Ovary (tissue), 10 donors: Measurements from ENCODE around the gene TRIM37. TPM values are rescaled to one million over a fixed set of nuclear protein-coding genes. Genes with fewer than 3 reads are reported as not detected.

Experiments used
- DNase-seq, 5 donors: peaks; one replicate each; pipeline ENCODE4 v3.0.0-alpha.2; 2019 to 2020
- H3K27ac ChIP-seq, 2 donors: fragments of 200-600 bp; one replicate each; pipeline versions ENCODE4 v1.5.1 to v1.8.0; 2019 to 2022
- H3K27me3 ChIP-seq: fragments of 200-600 bp; one replicate; pipeline ENCODE4 v1.8.0; 2022
- H3K36me3 ChIP-seq: fragments of 200-600 bp; sonication (generic); one replicate; pipeline ENCODE4 v1.5.1; 2019
- H3K4me1 ChIP-seq: one replicate; pipeline ENCODE4 v1.8.1; 2013; ENCODE audit warnings: mild to moderate bottlenecking, moderate library complexity; ENCODE audit not compliant: insufficient read depth
- H3K4me3 ChIP-seq: fragments of 200-600 bp; sonication (generic); one replicate; pipeline ENCODE4 v1.5.1; 2017
- H3K9me3 ChIP-seq, 2 donors: fragments of 200-600 bp in 1 of 2; sonication (generic) in 1 of 2; one replicate each; pipeline versions ENCODE4 v1.5.1 to v1.8.1; 2013 to 2019; ENCODE audit warnings: mild to moderate bottlenecking in 1 of 2, moderate library complexity in 1 of 2
- CTCF ChIP-seq, 3 donors: fragments of 450-650 bp in 2 of 3; fragments of 200-600 bp in 1 of 3; IDR thresholded peaks; one replicate each; pipeline versions ENCODE4 v1.5.1 to v1.8.0; 2016 to 2022; ENCODE audit warnings: antibody characterized with exemption in 3 of 3, mild to moderate bottlenecking in 1 of 3
- EP300 ChIP-seq: sonication (generic); formaldehyde crosslinking; IDR thresholded peaks from one replicate; pipeline ENCODE4 v1.6.1; 2017; ENCODE audit warnings: antibody characterized with exemption
- POLR2A ChIP-seq: fragments of 450-650 bp; IDR thresholded peaks from one replicate; pipeline ENCODE4 v1.6.1; 2017; ENCODE audit warnings: antibody characterized with exemption, mild to moderate bottlenecking, moderate library complexity
- WGBS, 3 donors: extraction: QIAGEN DNeasy Blood & Tissue Kit in 1 of 3; methylation state at CpG; one replicate each; pipeline versions ENCODE4 v1.1.5 to v1.1.7; 2013 to 2017; 5-methylcytosine and 5-hydroxymethylcytosine counted together
- intact Hi-C, 4 donors: fragments of 100-400 bp; cut with DNase I; formaldehyde crosslinking; loops; one replicate each; pipeline versions ENCODE4 v1.11.0 to v1.15.1; 2022 to 2023
- long read RNA-seq, 3 donors: library from polyadenylated mRNA in 2 of 3; unstranded in 2 of 3; transcript quantifications; one replicate each; pipeline ENCODE4 v2.0.0 and lab custom pipeline, GENCODE V29; 2021 to 2026
- polyA plus RNA-seq, 2 donors: library from polyadenylated mRNA; stranded (reverse); fragments of 200-250 nt in 1 of 2; fragments of 350-450 nt in 1 of 2; fragmentation: Illumina TruSeq in 1 of 2; extraction: RNeasy Lipid Tissue Mini Kit (QIAGEN cat#74804) in 1 of 2; gene quantifications; one replicate each; pipeline ENCODE4 v1.2.3, GENCODE V29; 2013 to 2014
- total RNA-seq, 7 donors: library from RNA; depleted of rRNA in 2 of 7; stranded (reverse); fragments of >200 nt in 2 of 7; fragmentation: NEBNext Ultra II Directional in 3 of 7; extraction: Animal tissue kit (Norgen Biotek cat#: 25700) in 3 of 7; gene quantifications; one replicate each; pipeline versions ENCODE4 v1.1.0 to v1.2.4, GENCODE V29; 2016 to 2023
- donor health status: DM: no; HTN: no; CAD: no; lungs with moderate emphysema.
- donor health status: DM: no; HTN: no; CAD: no.
- donor health status: Bipolar disorder and iron deficiency.
- donor health status: DM: yes; HTN: yes; CAD: no.
- donor health status: DM: no; HTN: no; CAD: no.
- donor health status: DM: yes; HTN: yes; CAD: no.

The TRIM37 gene, protein sequence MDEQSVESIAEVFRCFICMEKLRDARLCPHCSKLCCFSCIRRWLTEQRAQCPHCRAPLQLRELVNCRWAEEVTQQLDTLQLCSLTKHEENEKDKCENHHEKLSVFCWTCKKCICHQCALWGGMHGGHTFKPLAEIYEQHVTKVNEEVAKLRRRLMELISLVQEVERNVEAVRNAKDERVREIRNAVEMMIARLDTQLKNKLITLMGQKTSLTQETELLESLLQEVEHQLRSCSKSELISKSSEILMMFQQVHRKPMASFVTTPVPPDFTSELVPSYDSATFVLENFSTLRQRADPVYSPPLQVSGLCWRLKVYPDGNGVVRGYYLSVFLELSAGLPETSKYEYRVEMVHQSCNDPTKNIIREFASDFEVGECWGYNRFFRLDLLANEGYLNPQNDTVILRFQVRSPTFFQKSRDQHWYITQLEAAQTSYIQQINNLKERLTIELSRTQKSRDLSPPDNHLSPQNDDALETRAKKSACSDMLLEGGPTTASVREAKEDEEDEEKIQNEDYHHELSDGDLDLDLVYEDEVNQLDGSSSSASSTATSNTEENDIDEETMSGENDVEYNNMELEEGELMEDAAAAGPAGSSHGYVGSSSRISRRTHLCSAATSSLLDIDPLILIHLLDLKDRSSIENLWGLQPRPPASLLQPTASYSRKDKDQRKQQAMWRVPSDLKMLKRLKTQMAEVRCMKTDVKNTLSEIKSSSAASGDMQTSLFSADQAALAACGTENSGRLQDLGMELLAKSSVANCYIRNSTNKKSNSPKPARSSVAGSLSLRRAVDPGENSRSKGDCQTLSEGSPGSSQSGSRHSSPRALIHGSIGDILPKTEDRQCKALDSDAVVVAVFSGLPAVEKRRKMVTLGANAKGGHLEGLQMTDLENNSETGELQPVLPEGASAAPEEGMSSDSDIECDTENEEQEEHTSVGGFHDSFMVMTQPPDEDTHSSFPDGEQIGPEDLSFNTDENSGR
- 10 to 100 TPM; 14.2 to 21.8 (median 17.1) TPM for total RNA-seq
- 10 to 100 TPM in 1 of 2 donors, 1 to 10 TPM in 1; 8.9 to 16.8 TPM for polyA plus RNA-seq
- long read RNA-seq, donor 1, partial matches to known transcripts = 26 of 31 reads
- long read RNA-seq, donor 1, other reads (novel, unspliced or antisense) = 3 of 31 reads
- long read RNA-seq, donor 2, full-length matches to known transcripts = 8 of 8 reads
- long read RNA-seq, donor 2, partial matches to known transcripts = 0 of 8 reads
- long read RNA-seq, donor 2, other reads (novel, unspliced or antisense) = 0 of 8 reads
- long read RNA-seq, donor 3, full-length matches to known transcripts = 31 of 43 reads
- long read RNA-seq, donor 3, partial matches to known transcripts = 2 of 43 reads
- long read RNA-seq, donor 3, other reads (novel, unspliced or antisense) = 10 of 43 reads

- Histone ChIP-seq H3K4me3 (peak within 1 kb of the TSS; percentile 67), H3K27ac (peak within 1 kb of the TSS; percentile 63 to 77), H3K36me3 (no peaks in the 10 kb centered on the region), H3K9me3 (no peaks in the 10 kb centered on the region), H3K4me1 (peaks cover 1% of the 10 kb centered on the region), H3K27me3 (no peaks in the 10 kb centered on the region)
- DNase-seq = peak; percentile 97 to 99 (median 98)
- intact Hi-C loops = loop anchor here in 1 of 4 donors (5.0 kb wide), 1 partner anchor 46 kb away; no protein-coding TSS in a partner anchor
- WGBS, 3 donors = 0 to 1% (median 1%) methylated on average over 69 to 89 of the region's 89 CpGs
- no peak for TF ChIP-seq CTCF (IDR thresholded peaks at IDR 0.05)
- no peak for TF ChIP-seq EP300
- peak; percentile 21 for TF ChIP-seq POLR2A
Measured at GRCh38 chr17:59106463-59107305, at the start of gene TRIM37. Gene TRIM37 (minus strand): TSS chr17:59106880. CDS start chr17:59106461, 419 bp downstream.

GRCh38 chr17:59155439-59156177 is 48.9 kb upstream of the TRIM37 start, which contains the start of gene PRR11:
Gene PRR11 (plus strand): TSS chr17:59155746. CDS start chr17:59169753, 14,007 bp downstream.
- H3K36me3 ChIP-seq = no peaks in the 10 kb centered on the region
- WGBS, 3 donors = 0 to 1% (median 1%) methylated on average over 25 of the region's 25 CpGs
- intact Hi-C loops = no loop called here
- H3K27me3 ChIP-seq = no peaks in the 10 kb centered on the region
- peak within 1 kb of the TSS; percentile 53 for H3K4me3 ChIP-seq
- peak; percentile 89 to 94 (median 91) for DNase-seq
- H3K9me3 ChIP-seq = no peaks in the 10 kb centered on the region
- TF ChIP-seq CTCF (IDR thresholded peaks at IDR 0.05) = no peak
- no peak for TF ChIP-seq EP300
- TF ChIP-seq POLR2A = no peak
- H3K4me1 ChIP-seq = no peaks in the 10 kb centered on the region
- peak within 1 kb of the TSS; percentile 26 to 77 for H3K27ac ChIP-seq

- TF ChIP-seq CTCF (IDR thresholded peaks at IDR 0.05) (no peak), POLR2A (peak; percentile 24), EP300 (no peak)
- DNase-seq = peak; percentile 94 to 96 (median 95)
- Histone ChIP-seq H3K4me1 (no peaks in the 10 kb centered on the region), H3K9me3 (no peaks in the 10 kb centered on the region), H3K27me3 (no peaks in the 10 kb centered on the region), H3K36me3 (no peaks in the 10 kb centered on the region), H3K27ac (peak within 1 kb of the TSS; percentile 26 to 77), H3K4me3 (peak within 1 kb of the TSS; percentile 53)
- intact Hi-C loops = loop anchor here in 1 of 4 donors (5.0 kb wide), 1 partner anchor 48 kb away; the partner anchor contains the start of gene TRIM37
- WGBS, 3 donors = 0% methylated on average over 39 of the region's 39 CpGs
Measured at GRCh38 chr17:59154721-59155438, 48.2 kb upstream of the TRIM37 start, which contains the start of gene SKA2. Gene SKA2 (minus strand): TSS chr17:59155186. CDS start chr17:59155163, 23 bp downstream.
